ENCODE measurements around the gene HCN4.

HCN4 gene

GRCh38 chr15:73284090-73284716, 84.6 kb downstream of the HCN4 start:
- DNase-seq (ENCODE audit: low spot score) = no peak
- peak; percentile 3 for TF ChIP-seq CTCF (IDR thresholded peaks at IDR 0.05; ENCODE audit: extremely low read depth, missing control alignments)

- no peak for DNase-seq (ENCODE audit: low spot score)
- TF ChIP-seq CTCF (IDR thresholded peaks at IDR 0.05; ENCODE audit: extremely low read depth, missing control alignments) = no peak
These were observed 85.3 kb downstream of the HCN4 start for GRCh38 chr15:73283366-73283962.

- no peak for TF ChIP-seq CTCF (IDR thresholded peaks at IDR 0.05; ENCODE audit: extremely low read depth, missing control alignments)
- no peak for DNase-seq (ENCODE audit: low spot score)
These were observed 86.0 kb downstream of the HCN4 start for GRCh38 chr15:73282567-73283365.

- TF ChIP-seq CTCF (IDR thresholded peaks at IDR 0.05; ENCODE audit: extremely low read depth, missing control alignments) = no peak
- no peak for DNase-seq (ENCODE audit: low spot score)
These were observed 92.9 kb downstream of the HCN4 start for GRCh38 chr15:73275862-73276261.

GRCh38 chr15:73273181-73274002, 95.4 kb downstream of the HCN4 start:
- peak; percentile 56 for TF ChIP-seq CTCF (IDR thresholded peaks at IDR 0.05; ENCODE audit: extremely low read depth, missing control alignments)
- DNase-seq (ENCODE audit: low spot score) = peak; percentile 60

- TF ChIP-seq CTCF (IDR thresholded peaks at IDR 0.05; ENCODE audit: extremely low read depth, missing control alignments) = no peak
- no peak for DNase-seq (ENCODE audit: low spot score)
These were observed 98.2 kb downstream of the HCN4 start for GRCh38 chr15:73270366-73271097.
